Astrocyte (in vitro differentiated cells and primary cell): Measurements from ENCODE around the gene POLR3G. TPM values are rescaled to one million over a fixed set of nuclear protein-coding genes. Genes with fewer than 3 reads are reported as not detected.

ENCODE experiments used
- DNase-seq: peaks from one replicate; pipeline ENCODE4 v3.0.0-alpha.2; 2010; ENCODE audit warnings: low read depth
- FAIRE-seq: peaks from 2 replicates; lab custom pipeline; 2011; peaks lifted over from hg19 to GRCh38; lab: Jason Lieb, UNC
- H2AFZ ChIP-seq: 2 replicates; pipeline ENCODE4 v1.6.0; 2012; ENCODE audit warnings: low read depth, low read length, inconsistent platforms
- H3K27ac ChIP-seq: 2 replicates; pipeline ENCODE4 v1.5.1; 2011; ENCODE audit warnings: low read depth, low read length, inconsistent platforms
- H3K27me3 ChIP-seq: 2 replicates; pipeline ENCODE4 v1.6.0; 2011; ENCODE audit warnings: low read length, inconsistent platforms; ENCODE audit not compliant: insufficient read depth
- H3K36me3 ChIP-seq: 2 replicates; pipeline ENCODE4 v1.5.1; 2011; ENCODE audit warnings: low read length, inconsistent platforms; ENCODE audit not compliant: insufficient read depth
- H3K4me1 ChIP-seq: 2 replicates; pipeline ENCODE4 v1.5.1; 2011; ENCODE audit warnings: low read length, inconsistent platforms; ENCODE audit not compliant: insufficient read depth
- H3K4me2 ChIP-seq: 2 replicates; pipeline ENCODE4 v1.6.0; 2012; ENCODE audit warnings: low read length, inconsistent platforms
- H3K4me3 ChIP-seq: 2 replicates; pipeline ENCODE4 v1.5.1; 2011; ENCODE audit warnings: low read depth, mild to moderate bottlenecking, low read length, inconsistent platforms; ENCODE audit not compliant: insufficient read depth
- H3K79me2 ChIP-seq: 2 replicates; pipeline ENCODE4 v1.6.0; 2012; ENCODE audit warnings: mild to moderate bottlenecking, low read length, inconsistent platforms; ENCODE audit not compliant: insufficient read depth
- H3K9ac ChIP-seq: 2 replicates; pipeline ENCODE4 v1.6.0; 2012; ENCODE audit warnings: mild to moderate bottlenecking, low read length, inconsistent platforms
- H3K9me3 ChIP-seq: 2 replicates; pipeline ENCODE4 v1.5.1; 2012; ENCODE audit warnings: low read depth, mild to moderate bottlenecking, low read length, inconsistent platforms; ENCODE audit not compliant: insufficient read depth
- H4K20me1 ChIP-seq: 2 replicates; pipeline ENCODE4 v1.6.0; 2012; ENCODE audit warnings: low read length, inconsistent platforms; ENCODE audit not compliant: insufficient read depth
- H3K27ac Mint-ChIP-seq: one replicate; pipeline ENCODE4 v1.8.0; 2021; ENCODE audit warnings: mild to moderate bottlenecking, mixed read lengths; ENCODE audit not compliant: unreplicated experiment
- H3K27me3 Mint-ChIP-seq: one replicate; pipeline ENCODE4 v1.8.0; 2021; ENCODE audit warnings: low read depth, mixed read lengths; ENCODE audit not compliant: unreplicated experiment
- H3K36me3 Mint-ChIP-seq: one replicate; pipeline ENCODE4 v1.8.0; 2021; ENCODE audit warnings: low read depth, mixed read lengths; ENCODE audit not compliant: unreplicated experiment
- H3K4me1 Mint-ChIP-seq: one replicate; pipeline ENCODE4 v1.8.0; 2021; ENCODE audit warnings: low read depth, mixed read lengths; ENCODE audit not compliant: unreplicated experiment
- H3K4me3 Mint-ChIP-seq: one replicate; pipeline ENCODE4 v1.8.0; 2021; ENCODE audit warnings: mild to moderate bottlenecking, moderate library complexity, mixed read lengths; ENCODE audit not compliant: unreplicated experiment
- H3K9me3 Mint-ChIP-seq: one replicate; pipeline ENCODE4 v1.8.0; 2021; ENCODE audit warnings: mild to moderate bottlenecking, mixed read lengths; ENCODE audit not compliant: unreplicated experiment
- EZH2 ChIP-seq: IDR thresholded peaks from 2 replicates; pipeline ENCODE4 v1.6.1; 2012; ENCODE audit warnings: mild to moderate bottlenecking, low read length, inconsistent platforms; ENCODE audit not compliant: insufficient read depth
- total RNA-seq: library from RNA; stranded (reverse); gene quantifications from 2 replicates; pipeline ENCODE4 v1.2.1, GENCODE V29; 2021
- TF ChIP-seq, protein P1 (sequence below): IDR thresholded peaks from 2 replicates; pipeline ENCODE4 v1.5.1; 2011; ENCODE audit warnings: low read depth, mild to moderate bottlenecking, inconsistent platforms, low read length, moderate library complexity; ENCODE audit not compliant: insufficient read depth

POLR3G gene
- total RNA-seq, 1 donor from 2014 or later: 6.3 TPM

- FAIRE-seq: no peak
- H3K4me1 ChIP-seq: peaks cover 3% of the 10 kb centered on the region
- no peak overlapping the region for H3K4me3 Mint-ChIP-seq
- no peaks in the 10 kb centered on the region for H3K9me3 Mint-ChIP-seq
- H3K9me3 ChIP-seq: no peaks in the 10 kb centered on the region
- H4K20me1 ChIP-seq: no peaks in the 10 kb centered on the region
- H3K27ac Mint-ChIP-seq: no peak overlapping the region
- no peaks in the 10 kb centered on the region for H3K79me2 ChIP-seq
- no peak overlapping the region for H3K9ac ChIP-seq
- no peak for DNase-seq
- peaks cover 2% of the 10 kb centered on the region for H3K27me3 Mint-ChIP-seq
- TF ChIP-seq, protein P1, sequence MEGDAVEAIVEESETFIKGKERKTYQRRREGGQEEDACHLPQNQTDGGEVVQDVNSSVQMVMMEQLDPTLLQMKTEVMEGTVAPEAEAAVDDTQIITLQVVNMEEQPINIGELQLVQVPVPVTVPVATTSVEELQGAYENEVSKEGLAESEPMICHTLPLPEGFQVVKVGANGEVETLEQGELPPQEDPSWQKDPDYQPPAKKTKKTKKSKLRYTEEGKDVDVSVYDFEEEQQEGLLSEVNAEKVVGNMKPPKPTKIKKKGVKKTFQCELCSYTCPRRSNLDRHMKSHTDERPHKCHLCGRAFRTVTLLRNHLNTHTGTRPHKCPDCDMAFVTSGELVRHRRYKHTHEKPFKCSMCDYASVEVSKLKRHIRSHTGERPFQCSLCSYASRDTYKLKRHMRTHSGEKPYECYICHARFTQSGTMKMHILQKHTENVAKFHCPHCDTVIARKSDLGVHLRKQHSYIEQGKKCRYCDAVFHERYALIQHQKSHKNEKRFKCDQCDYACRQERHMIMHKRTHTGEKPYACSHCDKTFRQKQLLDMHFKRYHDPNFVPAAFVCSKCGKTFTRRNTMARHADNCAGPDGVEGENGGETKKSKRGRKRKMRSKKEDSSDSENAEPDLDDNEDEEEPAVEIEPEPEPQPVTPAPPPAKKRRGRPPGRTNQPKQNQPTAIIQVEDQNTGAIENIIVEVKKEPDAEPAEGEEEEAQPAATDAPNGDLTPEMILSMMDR: no peak
- TF ChIP-seq EZH2: no peak
- no peak overlapping the region for H2AFZ ChIP-seq
- no peak overlapping the region for H3K4me3 ChIP-seq
- no peak overlapping the region for H3K27ac ChIP-seq
- H3K36me3 ChIP-seq: no peaks in the 10 kb centered on the region
- no peaks in the 10 kb centered on the region for H3K4me1 Mint-ChIP-seq
- peaks cover 8% of the 10 kb centered on the region for H3K27me3 ChIP-seq
- no peak overlapping the region for H3K4me2 ChIP-seq
- no peaks in the 10 kb centered on the region for H3K36me3 Mint-ChIP-seq
Measured at GRCh38 chr5:90549729-90550275, 75.1 kb downstream of the POLR3G start.

DNA sequence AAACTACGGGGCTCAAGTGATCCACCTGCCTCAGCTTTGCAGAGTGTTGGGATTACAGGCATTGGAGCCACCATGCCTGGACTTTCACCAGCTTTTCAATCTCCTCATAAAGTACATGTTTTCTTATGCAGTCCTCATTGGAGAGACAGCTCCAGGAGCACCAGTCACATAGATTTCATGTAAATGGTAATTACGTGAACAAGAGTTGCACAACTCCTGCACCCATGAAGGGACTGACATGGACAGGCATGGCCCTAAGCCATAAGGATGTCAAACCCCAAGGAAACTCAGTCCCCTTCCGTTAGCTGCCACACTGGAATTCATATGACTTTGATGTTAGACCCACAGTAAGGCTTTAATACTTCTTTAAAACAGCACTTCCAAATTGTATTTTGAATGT lies 76.3 kb downstream of the POLR3G start:
- Mint-ChIP-seq H3K36me3 (no peaks in the 10 kb centered on the region), H3K9me3 (no peaks in the 10 kb centered on the region), H3K27ac (no peak overlapping the region), H3K27me3 (peaks cover 2% of the 10 kb centered on the region), H3K4me1 (no peaks in the 10 kb centered on the region), H3K4me3 (no peak overlapping the region)
- FAIRE-seq (no peak), DNase-seq (no peak)
- H3K27me3 ChIP-seq: peaks cover 8% of the 10 kb centered on the region
- peaks cover 3% of the 10 kb centered on the region for H3K4me1 ChIP-seq
- TF ChIP-seq, protein P1: no peak
- TF ChIP-seq EZH2: no peak
- H4K20me1 ChIP-seq: no peaks in the 10 kb centered on the region
- H3K79me2 ChIP-seq: no peaks in the 10 kb centered on the region
- H3K27ac ChIP-seq: no peak overlapping the region
- H3K4me2 ChIP-seq: no peak overlapping the region
- H2AFZ ChIP-seq: no peak overlapping the region
- no peak overlapping the region for H3K9ac ChIP-seq
- no peaks in the 10 kb centered on the region for H3K9me3 ChIP-seq
- no peaks in the 10 kb centered on the region for H3K36me3 ChIP-seq
- no peak overlapping the region for H3K4me3 ChIP-seq

DNA sequence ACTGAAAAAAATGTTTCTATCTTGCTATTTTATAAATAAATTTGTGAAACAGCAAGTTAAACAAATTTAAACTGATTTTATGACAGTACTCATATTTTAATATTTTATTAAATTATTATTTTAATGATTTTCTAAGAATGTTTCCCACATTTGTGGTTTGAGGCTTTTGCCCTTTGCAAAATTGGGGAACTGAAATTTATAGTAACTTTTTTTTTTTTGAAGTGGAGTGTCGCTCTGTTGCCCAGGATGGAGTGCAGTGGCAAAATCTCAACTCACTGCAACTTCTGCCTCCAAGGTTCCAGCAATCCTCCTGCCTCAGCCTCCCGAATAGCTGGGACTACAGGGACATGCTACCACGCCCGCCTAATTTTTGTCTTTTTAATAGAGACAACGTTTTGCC lies 76.7 kb downstream of the POLR3G start:
- H3K9me3 ChIP-seq: no peaks in the 10 kb centered on the region
- Mint-ChIP-seq H3K4me3 (no peak overlapping the region), H3K27me3 (peaks cover 3% of the 10 kb centered on the region), H3K36me3 (no peaks in the 10 kb centered on the region), H3K27ac (no peak overlapping the region), H3K9me3 (no peaks in the 10 kb centered on the region), H3K4me1 (no peaks in the 10 kb centered on the region)
- H3K4me1 ChIP-seq: peaks cover 3% of the 10 kb centered on the region
- no peak overlapping the region for H3K27ac ChIP-seq
- H2AFZ ChIP-seq: no peak overlapping the region
- H3K4me2 ChIP-seq: no peak overlapping the region
- no peak overlapping the region for H3K9ac ChIP-seq
- no peaks in the 10 kb centered on the region for H3K36me3 ChIP-seq
- FAIRE-seq: no peak
- H3K4me3 ChIP-seq: no peak overlapping the region
- H4K20me1 ChIP-seq: no peaks in the 10 kb centered on the region
- DNase-seq: no peak
- no peak for TF ChIP-seq EZH2
- TF ChIP-seq, protein P1: no peak
- H3K27me3 ChIP-seq: peaks cover 8% of the 10 kb centered on the region
- no peaks in the 10 kb centered on the region for H3K79me2 ChIP-seq
